AG09309 (cell line): ENCODE measurements around the gene RYR2.
"Not testable (repeated sequence)": the region's sequence is repeated elsewhere in the genome, so short reads cannot be mapped to it uniquely, and the experiment has no call there.

Experiments
- DNase-seq: peaks from one replicate; pipeline ENCODE4 v3.0.0-alpha.2; 2010; ENCODE audit warnings: low read depth
- H3K4me3 ChIP-seq: 2 replicates; pipeline ENCODE4 v1.5.1; 2011; ENCODE audit warnings: mild to moderate bottlenecking, low read depth, low read length, moderate library complexity; ENCODE audit not compliant: control insufficient read depth
- TF ChIP-seq, protein P1 (sequence below): IDR thresholded peaks from 2 replicates; pipeline ENCODE4 v1.5.1; 2011; ENCODE audit warnings: mild to moderate bottlenecking, low read depth, low read length, inconsistent platforms; ENCODE audit not compliant: insufficient read depth, control insufficient read depth; ENCODE audit errors: missing control alignments

The RYR2 gene

DNA sequence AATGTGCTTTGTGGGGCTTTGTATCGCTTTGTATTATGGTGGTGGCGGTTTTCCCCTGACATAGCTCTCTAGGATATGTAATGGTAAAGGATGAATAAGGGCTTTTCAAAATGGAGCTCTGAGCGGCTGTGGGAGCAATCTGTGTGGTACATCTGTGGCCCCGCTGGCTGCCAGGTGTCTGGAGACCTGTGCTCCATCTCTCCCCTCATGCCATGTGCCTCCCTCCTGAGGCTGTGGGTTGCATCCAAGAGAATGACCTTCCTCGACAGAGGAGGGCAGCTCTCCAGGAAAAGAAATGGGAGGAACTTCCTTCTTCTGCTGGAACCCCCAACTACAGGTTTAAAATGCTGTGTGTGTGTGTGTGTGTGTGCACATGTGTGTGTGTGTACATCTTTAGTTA, 78.7 kb downstream of the RYR2 start:
- TF ChIP-seq, protein P1, sequence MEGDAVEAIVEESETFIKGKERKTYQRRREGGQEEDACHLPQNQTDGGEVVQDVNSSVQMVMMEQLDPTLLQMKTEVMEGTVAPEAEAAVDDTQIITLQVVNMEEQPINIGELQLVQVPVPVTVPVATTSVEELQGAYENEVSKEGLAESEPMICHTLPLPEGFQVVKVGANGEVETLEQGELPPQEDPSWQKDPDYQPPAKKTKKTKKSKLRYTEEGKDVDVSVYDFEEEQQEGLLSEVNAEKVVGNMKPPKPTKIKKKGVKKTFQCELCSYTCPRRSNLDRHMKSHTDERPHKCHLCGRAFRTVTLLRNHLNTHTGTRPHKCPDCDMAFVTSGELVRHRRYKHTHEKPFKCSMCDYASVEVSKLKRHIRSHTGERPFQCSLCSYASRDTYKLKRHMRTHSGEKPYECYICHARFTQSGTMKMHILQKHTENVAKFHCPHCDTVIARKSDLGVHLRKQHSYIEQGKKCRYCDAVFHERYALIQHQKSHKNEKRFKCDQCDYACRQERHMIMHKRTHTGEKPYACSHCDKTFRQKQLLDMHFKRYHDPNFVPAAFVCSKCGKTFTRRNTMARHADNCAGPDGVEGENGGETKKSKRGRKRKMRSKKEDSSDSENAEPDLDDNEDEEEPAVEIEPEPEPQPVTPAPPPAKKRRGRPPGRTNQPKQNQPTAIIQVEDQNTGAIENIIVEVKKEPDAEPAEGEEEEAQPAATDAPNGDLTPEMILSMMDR: no peak
- H3K4me3 ChIP-seq: no peak overlapping the region
- no peak for DNase-seq

DNA sequence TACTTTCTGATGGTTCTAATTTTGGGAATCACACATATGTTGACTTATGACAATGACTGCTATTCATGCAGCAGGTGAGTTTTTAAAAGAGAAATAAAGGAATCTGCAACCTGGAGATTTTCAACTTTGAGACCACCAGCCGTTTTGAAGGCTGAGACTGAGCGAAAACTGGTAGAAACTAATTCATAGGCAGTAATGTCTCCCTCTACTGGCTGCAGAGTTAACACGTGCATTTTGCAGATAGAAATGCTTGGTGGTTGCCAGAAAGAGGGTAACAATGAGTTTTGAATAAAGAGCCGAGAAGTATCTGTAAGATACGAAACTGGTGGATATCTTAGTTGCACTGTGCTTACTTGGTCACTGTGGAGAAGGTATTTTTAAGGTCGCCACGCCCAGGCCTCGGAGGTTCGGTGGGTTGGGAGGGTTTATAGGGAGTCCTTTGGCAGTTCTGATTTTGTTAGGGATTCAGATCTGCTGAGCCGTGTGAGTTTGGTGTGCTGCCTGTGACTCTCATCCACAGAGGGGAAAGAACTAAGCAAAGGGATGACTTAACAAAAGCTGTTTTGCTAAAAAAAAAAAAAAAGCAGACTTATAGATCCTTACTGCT, 83.0 kb downstream of the RYR2 start:
- H3K4me3 ChIP-seq: no peak overlapping the region
- TF ChIP-seq, protein P1: no peak
- DNase-seq: no peak

DNA sequence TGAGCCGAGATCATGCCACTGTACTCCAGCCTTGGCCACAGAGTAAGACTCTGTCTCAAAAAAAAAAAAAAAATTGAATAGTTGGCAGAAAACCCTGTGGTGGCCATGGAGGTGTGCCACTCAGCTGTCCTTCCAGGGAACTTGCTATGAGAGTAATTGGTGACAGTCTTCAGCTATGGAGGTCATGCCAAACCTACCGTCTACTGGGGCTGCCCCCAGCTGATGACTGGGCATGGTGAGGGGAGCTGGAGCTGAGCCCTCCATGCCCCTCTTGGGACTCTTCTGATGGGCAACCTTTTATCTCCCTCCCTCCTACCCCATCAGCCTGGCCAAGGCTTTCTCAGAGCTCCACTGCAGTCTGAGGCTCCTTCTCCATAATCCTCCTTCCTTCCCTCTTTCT, 84.2 kb downstream of the RYR2 start:
- DNase-seq: no peak
- TF ChIP-seq, protein P1: no peak
- H3K4me3 ChIP-seq: no peak overlapping the region

DNA sequence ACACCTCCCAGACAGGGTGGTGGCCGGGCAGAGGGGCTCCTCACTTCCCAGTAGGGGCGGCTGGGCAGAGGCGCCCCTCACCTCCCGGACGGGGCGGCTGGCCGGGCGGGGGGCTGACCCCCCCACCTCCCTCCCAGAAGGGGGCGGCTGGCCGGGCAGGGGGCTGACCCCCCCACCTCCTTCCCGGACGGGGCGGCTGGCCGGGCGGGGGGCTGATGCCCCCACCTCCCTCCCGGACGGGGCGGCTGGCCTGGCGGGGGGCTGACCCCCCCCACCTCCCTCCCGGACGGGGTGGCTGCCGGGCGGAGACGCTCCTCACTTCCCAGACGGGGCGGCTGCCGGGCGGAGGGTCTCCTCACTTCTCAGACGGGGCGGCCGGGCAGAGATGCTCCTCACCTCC, 85.3 kb downstream of the RYR2 start:
- not testable (repeated sequence) for H3K4me3 ChIP-seq, DNase-seq

DNA sequence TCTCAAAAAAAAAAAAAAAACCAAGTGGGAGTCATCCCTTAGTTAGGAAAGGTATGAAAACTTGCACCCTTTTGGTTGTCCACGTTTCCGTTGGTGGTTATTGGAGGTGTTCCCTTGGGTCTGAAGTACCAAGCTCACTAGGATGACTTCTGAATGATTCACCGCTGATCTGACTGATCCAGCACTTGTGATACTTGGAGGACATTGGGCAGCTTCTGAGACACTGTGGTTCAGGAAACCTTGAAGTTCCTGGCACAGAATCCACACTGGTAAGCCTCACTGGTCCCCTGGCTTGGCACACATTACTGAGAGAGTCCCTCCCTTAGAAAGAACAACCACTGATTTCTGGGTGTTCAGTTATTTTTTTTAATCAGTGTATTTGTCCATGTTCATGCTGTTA, 91.9 kb downstream of the RYR2 start:
- no peak for DNase-seq
- no peak overlapping the region for H3K4me3 ChIP-seq
- TF ChIP-seq, protein P1: no peak

DNA sequence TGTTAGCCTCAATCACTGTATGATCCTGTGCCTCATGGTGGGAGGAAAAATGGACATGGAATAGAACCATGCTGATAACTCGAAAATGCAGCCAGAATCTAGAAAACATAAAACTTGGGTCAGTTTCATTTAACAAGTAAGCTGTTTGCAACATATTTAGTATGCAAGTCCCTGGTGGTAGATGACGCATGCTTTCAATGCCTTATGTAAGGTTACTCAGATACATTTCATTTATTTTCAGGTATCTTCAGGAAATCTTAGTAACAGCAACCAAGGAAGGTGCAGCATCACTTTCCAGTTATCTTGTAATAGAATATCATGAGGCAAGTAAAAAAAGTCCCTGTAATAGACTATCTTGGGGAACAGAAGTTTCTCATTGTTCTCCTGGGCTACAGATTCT, 92.9 kb downstream of the RYR2 start:
- TF ChIP-seq, protein P1: no peak
- H3K4me3 ChIP-seq: no peak overlapping the region
- no peak for DNase-seq

DNA sequence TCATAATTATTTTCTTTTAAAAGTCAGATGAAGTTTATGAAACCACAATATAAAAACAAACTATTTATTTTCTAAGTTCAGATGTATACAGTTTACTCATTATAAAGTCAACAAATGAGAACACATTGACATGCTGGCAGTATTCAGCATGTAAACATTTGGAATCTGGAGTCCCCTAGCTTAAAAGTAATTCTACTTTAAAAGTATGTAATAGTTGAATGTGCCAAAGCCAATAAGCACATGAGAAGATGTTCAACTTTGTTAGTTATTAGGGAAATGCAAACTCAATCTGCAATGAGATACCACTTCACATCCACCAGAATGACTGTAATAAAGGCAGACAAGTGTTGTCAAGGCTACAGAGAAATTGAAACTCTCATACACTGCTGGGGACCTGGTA, 96.6 kb downstream of the RYR2 start:
- no peak overlapping the region for H3K4me3 ChIP-seq
- DNase-seq: no peak
- TF ChIP-seq, protein P1: no peak
